GM21360 (cell line): ENCODE measurements around the gene HPRT1.

Experiments used
- ATAC-seq: cut with Tn5 transposase; IDR thresholded peaks from one replicate; pipeline ENCODE4 v1.9.1; 2021; ENCODE audit warnings: mild to moderate bottlenecking, moderate library complexity; ENCODE audit not compliant: unreplicated experiment

HPRT1 gene

DNA sequence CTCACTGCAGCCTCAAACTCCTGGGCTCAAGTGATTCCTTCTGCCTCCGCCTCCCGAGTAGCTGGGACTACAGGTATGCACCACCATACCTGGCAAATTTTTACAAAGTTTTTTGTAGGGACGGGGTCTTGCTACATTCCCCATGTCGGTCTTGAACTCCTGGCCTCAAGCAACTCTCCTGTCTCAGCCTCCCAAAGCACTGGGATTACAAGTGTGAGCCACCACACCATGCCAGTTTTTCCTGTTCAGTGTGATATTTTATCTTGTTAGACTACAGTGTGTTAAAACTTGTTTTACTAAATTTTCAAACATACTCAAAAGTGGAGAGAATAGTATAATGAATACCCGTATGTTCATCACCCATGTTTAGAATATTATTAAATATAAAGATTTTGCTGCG is 12.1 kb downstream of the HPRT1 start:
- no peak for ATAC-seq

DNA sequence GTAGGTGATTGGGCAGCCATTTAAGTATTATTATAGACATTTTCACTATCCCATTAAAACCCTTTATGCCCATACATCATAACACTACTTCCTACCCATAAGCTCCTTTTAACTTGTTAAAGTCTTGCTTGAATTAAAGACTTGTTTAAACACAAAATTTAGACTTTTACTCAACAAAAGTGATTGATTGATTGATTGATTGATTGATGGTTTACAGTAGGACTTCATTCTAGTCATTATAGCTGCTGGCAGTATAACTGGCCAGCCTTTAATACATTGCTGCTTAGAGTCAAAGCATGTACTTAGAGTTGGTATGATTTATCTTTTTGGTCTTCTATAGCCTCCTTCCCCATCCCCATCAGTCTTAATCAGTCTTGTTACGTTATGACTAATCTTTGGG is 16.3 kb downstream of the HPRT1 start:
- ATAC-seq = no peak

DNA sequence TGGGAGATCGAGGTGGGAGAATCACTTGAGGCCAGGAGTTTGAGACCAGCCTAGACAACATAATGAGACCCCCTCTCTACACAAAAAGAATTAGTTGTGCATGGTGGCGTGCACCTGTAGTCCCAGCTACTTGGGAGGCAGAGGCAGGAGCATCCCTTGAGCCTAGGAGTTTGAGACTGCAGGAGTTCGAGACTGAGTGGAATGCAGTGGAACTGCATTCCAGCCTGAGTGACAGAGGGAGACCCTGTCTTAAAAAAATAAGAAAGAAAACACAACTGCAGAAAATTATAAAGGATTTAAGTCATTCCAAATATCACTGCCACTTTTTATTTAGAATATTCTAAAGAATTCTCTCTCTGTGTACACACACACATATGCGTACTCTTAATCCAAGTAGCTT is 18.4 kb downstream of the HPRT1 start:
- ATAC-seq = no peak

DNA sequence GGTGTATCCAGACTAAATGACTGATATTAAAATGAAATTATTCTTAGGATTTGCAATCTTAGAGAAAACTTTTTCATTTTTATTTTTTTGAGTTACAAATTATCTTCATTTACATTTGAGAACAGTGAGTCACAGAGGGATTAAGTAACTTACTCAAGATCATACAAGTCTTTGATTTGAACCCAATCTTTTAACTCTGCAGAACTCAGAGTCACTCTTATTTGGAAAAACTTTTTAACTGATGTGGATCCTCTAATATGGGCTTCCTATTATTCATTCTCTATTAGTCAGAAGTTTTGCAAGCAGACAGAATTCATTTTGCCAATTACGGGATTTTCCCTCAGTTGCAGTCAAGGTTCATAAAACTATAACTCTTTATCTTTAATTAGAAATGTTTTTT is 20.1 kb downstream of the HPRT1 start:
- no peak for ATAC-seq

DNA sequence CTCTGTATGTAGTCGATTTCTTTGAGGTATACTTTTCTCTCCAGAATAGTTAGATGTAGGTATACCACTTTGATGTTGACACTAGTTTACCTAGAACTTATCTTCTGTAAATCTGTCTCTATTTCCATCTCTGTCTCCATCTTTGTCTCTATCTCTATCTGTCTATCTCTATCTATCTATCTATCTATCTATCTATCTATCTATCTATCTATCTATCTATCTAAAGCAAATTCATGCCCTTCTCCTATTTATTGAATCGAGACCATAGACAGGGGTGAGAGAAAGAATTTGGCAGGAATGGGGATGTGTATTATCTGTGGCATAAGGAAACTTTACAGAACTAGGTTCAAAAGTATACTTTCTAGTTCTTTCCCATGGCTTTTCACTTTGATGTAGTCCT is 21.4 kb downstream of the HPRT1 start:
- no peak for ATAC-seq

DNA sequence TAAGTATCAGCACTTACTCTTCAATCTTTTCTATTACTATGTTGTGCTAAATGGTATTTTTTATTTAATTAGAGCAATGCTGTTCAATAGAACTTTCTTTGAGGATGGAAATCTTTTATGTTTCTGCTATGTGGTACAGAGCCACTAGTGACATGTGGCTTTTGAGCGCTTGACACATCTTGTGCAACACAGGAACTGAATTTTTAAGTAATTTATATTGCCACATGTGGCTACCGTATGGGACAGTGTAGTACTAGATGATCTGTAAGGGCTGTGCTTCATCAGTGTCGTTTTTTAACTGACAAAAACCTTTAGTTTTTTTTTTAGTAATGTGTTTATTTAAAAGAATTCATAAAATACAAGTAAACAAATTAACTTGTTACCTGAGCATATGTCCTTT is 22.4 kb downstream of the HPRT1 start:
- ATAC-seq = no peak

DNA sequence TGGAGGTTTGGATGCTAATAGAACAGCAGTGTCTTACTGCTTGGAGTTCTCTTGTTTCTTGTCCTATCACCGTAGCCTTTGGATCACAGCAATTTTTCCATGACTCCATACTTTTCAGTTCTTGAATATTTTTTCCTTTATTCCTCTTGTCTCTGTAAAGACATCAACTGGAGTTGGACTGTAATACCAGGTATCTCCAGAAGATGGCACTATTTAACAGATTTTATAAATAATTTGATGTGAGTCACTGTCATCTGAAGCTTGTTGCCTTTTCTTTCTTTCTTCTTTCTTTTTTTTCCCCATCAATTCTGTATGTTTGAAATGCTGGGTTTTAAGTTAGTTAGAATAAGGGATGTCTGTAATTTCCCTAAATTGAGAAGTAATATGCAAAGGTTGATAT is 24.1 kb downstream of the HPRT1 start:
- ATAC-seq = no peak

DNA sequence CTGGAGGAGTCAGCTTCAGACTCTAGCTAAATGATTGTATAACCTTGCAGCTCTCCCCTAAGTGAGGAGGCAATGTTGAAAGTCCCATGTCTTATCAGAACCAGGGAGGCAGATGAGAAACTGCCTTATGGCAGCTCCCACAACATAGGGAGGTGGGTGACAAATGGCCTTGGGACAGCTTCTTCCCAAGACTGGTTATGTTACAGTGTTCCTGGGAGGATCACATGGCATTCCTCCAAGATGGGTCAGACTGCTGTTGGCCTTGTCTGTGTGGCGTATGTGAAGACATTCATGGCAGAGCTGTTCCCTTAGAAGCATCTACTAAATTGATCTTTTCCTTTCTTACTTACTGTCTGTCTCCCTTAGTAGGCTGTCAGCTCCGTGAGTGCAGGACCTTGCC is 42.0 kb downstream of the HPRT1 start:
- no peak for ATAC-seq

DNA sequence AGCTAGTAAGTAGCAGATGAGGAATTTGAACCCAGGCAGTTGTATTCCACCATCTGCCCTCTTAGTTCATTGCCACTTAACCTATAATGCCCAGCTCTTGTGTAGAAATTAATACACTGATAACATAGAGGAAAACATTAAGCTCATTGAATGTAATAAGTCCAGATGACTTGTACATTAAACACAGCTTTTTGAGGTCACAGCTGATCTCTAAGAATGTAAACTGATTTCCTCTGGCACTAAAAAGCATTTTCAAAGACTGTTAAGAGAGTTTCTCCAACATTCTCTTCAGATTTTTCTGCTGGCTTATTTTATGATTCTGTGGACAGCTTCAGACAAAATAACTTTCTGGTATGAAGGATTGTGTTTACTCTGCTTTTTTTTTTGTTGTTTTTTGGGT is 42.7 kb downstream of the HPRT1 start:
- ATAC-seq = no peak

DNA sequence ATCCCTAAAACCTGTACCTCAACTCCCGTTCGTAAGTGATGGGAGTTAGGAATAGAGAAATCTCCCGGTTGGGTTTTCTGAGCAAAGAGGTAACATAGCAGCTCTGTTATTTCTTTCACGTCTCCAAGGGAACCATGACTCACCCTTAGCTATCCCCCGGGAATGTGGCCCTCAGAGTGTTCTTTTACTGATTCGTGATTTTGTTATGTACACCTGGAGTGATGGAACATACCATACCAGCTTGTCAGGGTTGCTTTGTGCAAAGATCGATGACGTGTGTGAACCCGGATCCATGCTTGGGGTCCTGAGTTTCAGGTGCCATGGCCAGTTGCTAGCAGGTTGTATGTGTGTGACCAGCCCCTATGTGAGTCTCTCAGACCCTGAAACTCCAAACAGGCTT is 52.6 kb downstream of the HPRT1 start:
- ATAC-seq = no peak

DNA sequence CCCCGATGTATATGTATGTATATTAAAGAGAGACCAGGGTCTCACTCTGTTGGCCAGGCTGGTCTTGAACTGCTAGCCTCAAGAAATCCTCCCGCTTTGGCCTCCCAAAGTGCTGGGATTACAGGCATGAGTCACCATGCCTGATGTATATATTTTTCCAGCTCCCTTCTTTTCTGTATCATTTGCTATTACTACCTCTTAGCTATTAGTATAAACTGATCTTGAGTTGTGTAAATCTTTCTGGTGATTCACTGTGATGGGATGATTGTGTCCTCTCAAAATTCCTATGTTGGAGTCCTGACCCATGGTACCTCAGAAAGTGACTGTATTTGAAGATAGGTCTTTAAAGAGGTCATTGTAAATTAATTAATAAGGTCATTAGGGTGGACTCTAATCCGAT is 53.1 kb downstream of the HPRT1 start:
- no peak for ATAC-seq

DNA sequence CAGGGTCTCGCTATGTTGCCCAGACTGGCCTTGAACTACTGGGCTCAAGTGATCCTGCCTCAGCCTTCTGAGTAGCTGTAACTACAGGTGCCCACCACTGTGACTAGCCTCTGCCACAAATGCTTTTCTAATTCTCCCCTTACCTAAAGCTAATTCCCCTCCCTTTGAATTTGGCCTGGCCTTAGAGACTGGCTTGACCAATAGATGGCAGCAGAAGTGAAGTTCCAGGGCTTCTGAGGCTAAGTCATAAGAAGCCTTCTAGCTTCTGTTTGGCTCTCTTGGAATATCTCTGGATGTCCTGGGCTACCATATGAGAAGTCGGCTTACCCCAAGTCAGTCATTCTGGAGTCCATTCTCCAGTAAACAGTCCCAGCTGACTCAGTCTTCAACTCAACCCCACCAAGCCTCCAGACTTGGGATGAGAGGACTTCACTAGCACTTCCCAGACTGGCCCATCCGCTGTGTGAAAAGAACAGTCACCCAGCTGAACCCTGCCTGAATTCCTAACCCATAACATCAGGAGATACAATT is 61.0 kb downstream of the HPRT1 start:
- peak; percentile 62 for ATAC-seq

DNA sequence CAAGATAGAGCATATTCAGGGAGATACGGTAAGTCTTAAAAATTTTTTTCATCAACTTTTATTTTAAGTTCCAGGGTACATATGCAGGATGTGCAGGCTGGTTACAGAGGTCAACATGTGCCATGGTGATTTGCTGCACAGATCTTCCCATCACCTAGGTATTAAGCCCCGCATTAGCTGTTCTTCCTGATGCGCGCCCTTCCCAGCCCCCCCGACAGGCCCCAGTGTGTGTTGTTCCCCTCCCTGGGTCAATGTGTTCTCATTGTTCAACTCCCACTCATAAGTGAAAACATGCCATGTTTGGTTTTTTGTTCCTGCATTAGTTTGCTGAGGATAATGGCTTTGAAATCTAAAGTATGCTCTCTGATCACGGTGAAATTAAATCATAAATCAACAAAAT is 64.2 kb downstream of the HPRT1 start:
- ATAC-seq = no peak

DNA sequence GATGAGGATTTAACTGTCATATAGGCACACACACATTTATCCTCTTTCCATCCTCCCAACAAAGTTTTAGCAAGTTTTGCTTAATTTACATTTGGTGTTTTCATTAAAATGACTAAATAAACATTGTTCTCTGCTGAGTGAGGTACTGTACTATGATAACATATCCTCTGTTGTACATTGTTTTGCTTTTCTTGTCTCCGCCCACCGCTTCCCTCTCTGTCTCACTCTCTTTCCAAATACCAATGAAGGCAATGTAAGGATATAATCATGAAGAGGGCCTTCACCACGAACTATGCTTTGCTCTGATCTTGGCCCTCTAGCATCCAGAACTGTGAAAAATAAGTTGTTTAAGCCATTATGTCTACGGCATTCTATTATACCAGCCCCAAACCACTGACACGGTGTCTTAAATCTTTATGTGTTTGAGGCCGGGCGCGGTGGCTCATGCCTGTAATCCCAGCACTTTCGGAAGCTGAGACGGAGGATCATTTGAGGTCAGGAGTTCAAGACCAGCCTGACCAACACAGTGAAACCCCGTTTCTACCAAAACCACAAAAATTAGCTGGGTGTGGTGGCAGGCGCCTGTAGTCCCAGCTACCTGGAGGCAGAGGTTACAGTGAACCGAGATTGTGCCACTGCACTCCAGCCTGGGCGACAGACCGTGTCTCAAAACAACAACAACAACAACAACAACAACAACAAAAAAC is 65.3 kb downstream of the HPRT1 start:
- ATAC-seq = no peak

DNA sequence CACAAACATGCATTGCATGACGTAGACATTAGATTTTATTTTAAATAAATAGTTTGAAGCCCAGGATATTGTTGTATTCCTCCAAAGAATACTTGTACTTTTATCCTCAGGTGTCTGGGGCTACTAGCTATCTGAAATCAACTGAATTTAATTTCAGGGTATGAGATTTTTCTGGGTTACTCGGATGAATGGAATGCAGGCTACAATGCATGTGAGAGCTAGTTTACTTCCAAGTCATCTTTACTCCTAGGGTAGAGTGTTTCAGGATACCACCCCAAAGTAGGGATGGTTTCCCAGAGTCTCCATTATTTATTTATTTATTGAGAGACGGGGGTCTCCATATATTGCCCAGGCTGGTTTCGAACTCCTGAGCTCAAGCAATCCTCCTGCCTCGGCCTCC is 66.4 kb downstream of the HPRT1 start:
- no peak for ATAC-seq

DNA sequence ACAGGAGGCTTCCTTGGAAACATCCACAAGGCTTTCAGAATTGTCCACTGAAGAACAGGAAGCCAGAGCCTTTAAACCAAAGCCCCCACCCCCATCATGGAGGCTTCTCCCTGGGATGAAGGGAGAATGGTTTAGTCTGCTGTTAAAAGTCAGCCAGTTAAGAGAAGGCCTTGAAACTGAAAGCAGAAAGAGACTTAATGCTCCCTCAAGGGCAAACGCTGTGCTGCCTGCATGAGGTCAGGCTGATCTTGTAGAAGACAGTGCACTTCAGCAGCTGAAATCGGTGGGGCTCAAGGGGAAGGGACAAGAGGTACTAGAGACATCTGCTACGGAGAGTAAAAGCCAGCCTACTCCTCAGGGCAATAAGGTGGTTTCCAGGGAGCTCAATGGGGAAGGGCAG is 69.0 kb downstream of the HPRT1 start:
- no peak for ATAC-seq

DNA sequence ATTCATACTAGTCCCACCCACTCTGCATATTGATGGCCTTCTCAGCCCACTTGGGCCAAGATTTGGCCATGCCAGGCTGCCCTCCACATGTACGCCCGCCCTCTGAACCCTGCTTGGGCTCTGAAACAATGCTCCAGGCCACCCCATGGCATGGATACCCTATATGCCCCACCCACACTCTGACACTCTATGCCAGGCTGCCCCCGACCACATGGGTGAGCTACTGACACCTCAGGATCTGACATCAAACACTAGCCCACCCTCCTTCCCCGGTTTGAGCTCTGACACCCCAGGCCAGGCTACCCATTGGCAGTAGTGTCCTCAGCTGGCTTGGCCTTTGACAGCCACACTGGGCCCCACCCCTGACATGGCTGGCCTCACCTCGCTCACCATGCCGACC is 69.5 kb downstream of the HPRT1 start:
- ATAC-seq = no peak

DNA sequence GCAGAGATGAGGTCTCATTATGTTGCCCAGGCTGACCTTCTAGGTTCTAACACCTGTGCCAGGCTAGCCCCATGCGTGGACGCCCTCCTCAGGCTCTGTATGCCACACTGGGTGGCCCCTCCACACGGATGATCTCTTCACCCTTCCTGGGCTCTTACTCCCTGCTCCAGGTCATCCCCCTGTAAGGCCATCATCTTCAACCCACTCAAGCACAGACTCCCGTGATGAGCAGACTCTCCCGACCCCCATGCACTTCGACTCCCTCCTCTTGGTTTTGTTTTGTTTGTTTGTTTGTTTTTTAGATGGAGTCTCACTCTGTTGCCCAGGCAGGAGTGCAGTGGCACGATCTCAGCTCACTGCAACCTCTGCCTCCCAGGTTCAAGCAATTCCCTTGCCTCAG is 70.9 kb downstream of the HPRT1 start:
- ATAC-seq = no peak

DNA sequence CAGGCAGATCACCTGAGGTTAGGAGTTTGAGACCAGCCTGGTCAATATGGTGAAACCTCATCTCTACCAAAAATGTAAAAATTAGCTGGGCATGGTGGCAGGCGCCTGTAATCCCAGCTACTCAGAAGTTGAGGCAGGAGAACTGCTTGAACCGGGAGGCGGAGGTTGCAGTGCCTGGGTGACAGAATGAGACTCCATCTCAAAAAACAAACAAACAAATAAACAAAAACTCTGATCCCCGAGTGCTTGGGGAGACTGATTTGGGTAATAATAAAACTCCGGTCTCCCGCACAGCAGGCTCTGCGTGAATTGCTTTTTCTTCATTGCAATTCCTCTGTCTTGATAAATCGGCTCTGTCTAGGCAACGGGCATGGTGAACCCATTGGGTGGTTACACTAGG is 73.4 kb downstream of the HPRT1 start:
- ATAC-seq = no peak

DNA sequence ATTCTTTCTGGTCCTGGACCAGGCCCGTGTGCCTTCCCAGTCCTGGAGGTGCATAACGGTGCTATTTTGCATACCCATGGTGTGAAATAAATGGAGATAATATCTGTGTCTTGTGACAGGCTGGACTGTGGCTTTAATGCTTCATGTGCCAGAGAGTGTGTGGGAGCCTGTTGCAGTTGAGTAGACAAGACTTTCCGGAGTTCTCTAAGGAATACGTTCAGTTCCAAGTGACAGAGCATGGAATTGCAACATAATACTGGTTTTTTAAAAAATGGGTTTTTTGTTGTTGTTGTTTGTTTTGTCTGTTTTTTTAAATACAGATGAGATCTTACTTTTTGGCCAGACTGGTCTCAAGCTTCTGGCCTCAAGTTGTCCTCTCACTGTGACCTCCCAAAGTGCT is 74.0 kb downstream of the HPRT1 start:
- no peak for ATAC-seq

DNA sequence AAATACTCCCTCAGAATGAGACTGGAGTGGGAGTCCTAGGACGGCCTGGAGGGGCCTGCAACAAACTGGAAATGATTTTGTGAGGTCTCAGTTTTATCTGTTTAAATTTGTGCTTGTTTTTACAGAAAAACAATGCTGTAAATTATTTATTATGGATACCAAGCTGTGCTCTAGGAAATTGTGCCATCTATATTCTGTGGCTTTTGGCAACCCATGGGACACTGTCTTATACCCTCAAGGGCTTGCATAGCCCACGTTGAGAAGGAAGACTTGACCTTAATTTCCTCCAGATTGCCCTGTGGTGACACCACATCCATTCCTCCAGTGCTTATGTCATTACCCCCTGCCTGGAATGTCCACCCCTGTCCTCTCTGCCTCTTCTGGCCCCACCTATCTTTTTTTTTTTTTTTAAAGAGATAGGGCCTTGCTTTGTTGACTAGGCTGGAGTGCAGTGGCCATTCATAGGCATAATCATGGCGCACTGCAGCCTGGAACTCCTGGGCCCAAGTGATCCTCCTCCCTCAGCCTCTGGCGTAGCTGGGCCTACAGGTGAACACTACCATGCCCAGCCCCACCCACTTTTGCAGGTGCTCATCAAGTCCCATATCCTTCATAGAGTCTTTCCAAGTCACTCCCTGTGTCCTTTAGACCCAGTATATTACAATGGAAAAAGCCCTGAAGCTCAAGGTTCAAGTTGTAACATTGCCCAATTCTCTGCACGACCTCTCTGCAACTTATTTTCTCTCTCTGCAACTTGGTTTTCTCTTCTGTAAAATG is 77.4 kb downstream of the HPRT1 start:
- no peak for ATAC-seq

DNA sequence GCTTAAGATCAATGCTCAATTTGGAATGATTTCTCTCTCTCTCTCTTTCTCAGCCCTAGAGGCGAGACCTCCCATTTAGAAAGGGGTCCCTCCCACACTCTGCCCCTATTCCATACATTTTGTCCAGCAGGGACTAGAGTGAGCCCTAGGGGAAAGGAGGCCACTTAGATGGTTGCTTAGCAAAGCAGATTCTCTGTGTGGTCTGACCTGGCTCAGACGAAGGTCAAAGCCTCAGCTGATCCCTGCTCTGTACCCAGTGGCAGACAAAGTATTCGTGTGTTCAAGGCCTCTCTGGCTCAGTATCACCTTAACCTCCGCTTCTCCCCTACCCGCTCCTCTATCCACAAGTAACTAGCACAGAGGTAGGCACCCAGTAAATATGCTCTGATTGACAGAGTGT is 78.4 kb downstream of the HPRT1 start:
- no peak for ATAC-seq

DNA sequence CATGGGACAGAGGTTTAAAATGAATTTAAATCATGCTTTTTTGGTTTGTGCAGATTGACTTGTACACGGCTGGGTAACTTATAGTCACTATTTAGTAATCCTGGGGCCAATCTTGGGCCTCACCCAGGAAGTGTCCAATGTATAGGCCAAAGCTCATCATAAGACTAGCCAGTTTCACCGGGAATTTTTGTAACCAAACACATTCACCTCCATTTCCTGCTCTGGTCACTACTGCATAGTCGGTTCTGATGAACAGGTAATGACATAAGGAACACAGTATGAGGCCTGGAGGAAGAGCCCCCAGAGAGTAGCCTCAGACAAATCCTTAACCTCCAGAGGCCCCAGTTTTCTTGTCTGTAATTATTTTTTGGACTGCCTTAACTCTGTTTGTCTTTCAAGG is 81.9 kb downstream of the HPRT1 start:
- ATAC-seq = no peak
